H7 (cell line): ENCODE results near the gene SHISAL2B. TPM values are rescaled to one million over a fixed set of nuclear protein-coding genes. Genes with fewer than 3 reads are reported as not detected.
A peak's percentile ranks its signal among the peaks of the same experiment; 100 is the strongest.
"Not testable (repeated sequence)": the region's sequence is repeated elsewhere in the genome, so short reads cannot be mapped to it uniquely, and the experiment has no call there.

ENCODE experiments used
- DNase-seq: peaks from one replicate; pipeline ENCODE4 v3.0.0; 2012
- H3K27me3 ChIP-seq: 2 replicates; pipeline ENCODE4 v1.6.0; 2011; ENCODE audit warnings: mild to moderate bottlenecking, low read length; ENCODE audit not compliant: control insufficient read depth, insufficient read depth
- H3K36me3 ChIP-seq: replicated peaks from 2 replicates; pipeline ENCODE4 v1.5.1; 2011; ENCODE audit warnings: low read length; ENCODE audit not compliant: control insufficient read depth, insufficient read depth
- H3K4me3 ChIP-seq: 2 replicates; pipeline ENCODE4 v1.5.1; 2011; ENCODE audit warnings: low read depth, mild to moderate bottlenecking, control low read depth, low read length, moderate library complexity; ENCODE audit not compliant: insufficient read depth
- total RNA-seq: library from RNA; depleted of rRNA; stranded (reverse); fragments of >200 nt; shearing (Covaris generic); gene quantifications from 2 replicates; pipeline ENCODE4 v1.2.3, GENCODE V29; 2014; rRNA removed

SHISAL2B gene
- 15.4 and 22.5 TPM in 2 replicates for total RNA-seq

GRCh38 chr5:64690417-64691151, at the start of gene SHISAL2B:
Gene SHISAL2B (plus strand): TSS chr5:64690503. CDS start chr5:64690624, 121 bp downstream.
- Histone ChIP-seq H3K36me3 (no peaks in the 10 kb centered on the region), H3K27me3 (peaks cover 6% of the 10 kb centered on the region), H3K4me3 (peak within 1 kb of the TSS; percentile 61)
- DNase-seq = peak; percentile 83

DNA sequence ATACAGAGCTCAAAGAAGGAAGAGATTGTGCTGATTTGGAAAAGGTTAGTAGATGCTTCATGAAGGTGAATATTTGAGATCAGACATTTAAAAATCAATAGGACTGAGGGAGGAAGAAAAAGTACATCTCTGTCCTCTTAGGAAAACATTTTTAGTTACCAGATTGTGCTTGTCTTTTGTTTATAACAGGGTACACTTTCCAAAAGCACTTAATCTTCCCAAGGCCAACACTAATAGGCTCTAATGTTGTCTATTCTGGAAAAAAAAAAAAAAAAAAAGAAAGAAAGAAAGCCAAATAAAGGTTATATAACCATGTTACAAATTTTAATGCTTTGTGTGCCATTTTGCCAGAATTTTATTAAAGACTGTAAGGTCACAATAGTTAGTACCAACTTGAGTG, 45.5 kb upstream of the SHISAL2B start:
- Histone ChIP-seq H3K36me3 (no peaks in the 10 kb centered on the region), H3K27me3 (no peaks in the 10 kb centered on the region)
- no peak for DNase-seq

GRCh38 chr5:64646169-64646568, 44.1 kb upstream of the SHISAL2B start:
- no peaks in the 10 kb centered on the region for H3K36me3 ChIP-seq
- DNase-seq = no peak
- no peaks in the 10 kb centered on the region for H3K27me3 ChIP-seq
- no peak overlapping the region for H3K4me3 ChIP-seq

More for the DNA sequence above, 45.5 kb upstream of the SHISAL2B start:
- H3K4me3 ChIP-seq = no peak overlapping the region

GRCh38 chr5:64649512-64649911, 40.8 kb upstream of the SHISAL2B start:
- Histone ChIP-seq H3K27me3 (no peaks in the 10 kb centered on the region), H3K4me3 (no peak overlapping the region), H3K36me3 (no peaks in the 10 kb centered on the region)
- no peak for DNase-seq

DNA sequence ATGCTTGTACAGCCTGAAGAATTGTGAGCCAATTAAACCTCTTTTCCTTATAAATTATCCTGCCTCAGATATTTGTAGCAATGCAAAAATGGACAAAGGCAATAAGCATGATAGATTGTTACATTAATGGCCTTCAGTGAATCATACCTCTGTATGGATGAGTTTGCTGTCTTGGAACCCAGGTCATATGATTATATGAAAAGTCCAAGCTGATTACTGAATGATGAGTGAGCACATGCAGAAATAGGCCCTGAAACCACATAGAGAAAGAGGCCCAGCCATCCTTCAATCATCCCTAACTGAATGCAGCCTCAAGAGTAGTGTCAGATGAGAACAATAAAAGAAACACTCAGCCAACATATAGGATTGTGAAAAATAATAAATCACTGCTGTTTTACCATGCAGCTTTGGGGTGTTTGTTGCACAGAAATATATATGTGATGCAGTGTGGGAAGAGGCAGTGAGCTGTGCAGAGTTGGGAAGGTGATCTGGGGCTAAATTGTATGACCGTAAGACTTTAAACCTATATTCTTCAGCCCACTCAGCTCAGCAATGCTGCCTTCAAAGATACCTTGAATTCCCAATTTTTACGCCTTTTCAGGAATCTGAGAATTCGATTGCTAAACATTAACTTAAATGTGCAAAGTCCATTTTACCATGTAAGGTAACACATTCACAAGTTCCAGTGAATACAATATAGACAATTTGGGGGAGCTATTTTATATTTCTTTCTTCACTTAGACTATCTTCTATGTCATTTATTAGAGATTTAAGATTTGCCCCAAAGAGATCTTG, 36.3 kb upstream of the SHISAL2B start:
- H3K27me3 ChIP-seq = no peaks in the 10 kb centered on the region
- no peaks in the 10 kb centered on the region for H3K36me3 ChIP-seq
- no peak for DNase-seq
- no peak overlapping the region for H3K4me3 ChIP-seq

- DNase-seq = no peak
- no peak overlapping the region for H3K4me3 ChIP-seq
- H3K27me3 ChIP-seq = no peaks in the 10 kb centered on the region
- no peaks in the 10 kb centered on the region for H3K36me3 ChIP-seq
Measured at GRCh38 chr5:64654561-64654938, 35.8 kb upstream of the SHISAL2B start.

- Histone ChIP-seq H3K4me3 (no peak overlapping the region), H3K27me3 (no peaks in the 10 kb centered on the region), H3K36me3 (no peaks in the 10 kb centered on the region)
- DNase-seq = no peak
Measured at GRCh38 chr5:64655596-64655995, 34.7 kb upstream of the SHISAL2B start.

- Histone ChIP-seq H3K4me3 (no peak overlapping the region), H3K27me3 (no peaks in the 10 kb centered on the region), H3K36me3 (no peaks in the 10 kb centered on the region)
- no peak for DNase-seq
Measured at GRCh38 chr5:64659289-64659688, 31.0 kb upstream of the SHISAL2B start.

DNA sequence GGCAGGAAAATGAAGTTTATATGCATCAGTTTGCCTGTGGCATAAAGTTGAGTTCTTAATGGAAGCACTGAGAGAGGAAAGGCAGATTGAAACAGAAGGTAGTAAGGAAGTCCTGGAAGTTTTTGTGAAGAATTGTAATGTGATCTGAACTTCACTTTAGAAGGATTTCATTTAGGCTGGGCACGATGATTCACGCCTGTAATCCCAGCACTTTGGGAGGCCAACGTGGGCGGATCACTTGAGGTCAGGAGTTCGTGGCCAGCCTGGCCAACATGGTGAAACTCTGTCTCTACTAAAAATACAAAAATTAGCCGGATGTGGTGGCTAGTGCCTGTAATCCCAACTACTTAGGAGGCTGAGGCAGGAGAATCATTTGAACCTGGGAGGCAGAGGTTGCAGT, 27.1 kb upstream of the SHISAL2B start:
- H3K27me3 ChIP-seq, H3K4me3 ChIP-seq, H3K36me3 ChIP-seq, DNase-seq: not testable (repeated sequence)

DNA sequence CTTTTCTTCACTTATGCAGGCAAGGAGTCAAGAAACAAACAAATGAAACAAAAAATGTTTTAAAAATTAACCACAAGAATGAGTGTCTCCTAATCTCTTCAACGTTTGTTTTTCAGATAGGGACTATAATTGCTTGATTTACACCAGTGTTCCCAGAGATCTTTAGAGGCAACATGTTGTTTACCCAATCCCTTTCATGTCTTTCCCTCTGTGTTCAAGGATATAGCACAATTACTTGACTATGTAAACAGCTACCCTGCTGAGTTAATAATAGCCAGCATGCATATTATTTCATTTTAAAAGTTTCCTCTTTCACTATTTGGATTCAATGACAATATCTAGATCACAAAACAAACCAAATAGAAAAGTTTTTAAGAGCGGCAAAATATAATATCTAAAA, 25.1 kb upstream of the SHISAL2B start:
- Histone ChIP-seq H3K4me3 (no peak overlapping the region), H3K36me3 (no peaks in the 10 kb centered on the region), H3K27me3 (no peaks in the 10 kb centered on the region)
- DNase-seq = no peak

- Histone ChIP-seq H3K4me3 (no peak overlapping the region), H3K36me3 (no peaks in the 10 kb centered on the region), H3K27me3 (no peaks in the 10 kb centered on the region)
- no peak for DNase-seq
Measured at GRCh38 chr5:64666078-64666477, 24.2 kb upstream of the SHISAL2B start.

DNA sequence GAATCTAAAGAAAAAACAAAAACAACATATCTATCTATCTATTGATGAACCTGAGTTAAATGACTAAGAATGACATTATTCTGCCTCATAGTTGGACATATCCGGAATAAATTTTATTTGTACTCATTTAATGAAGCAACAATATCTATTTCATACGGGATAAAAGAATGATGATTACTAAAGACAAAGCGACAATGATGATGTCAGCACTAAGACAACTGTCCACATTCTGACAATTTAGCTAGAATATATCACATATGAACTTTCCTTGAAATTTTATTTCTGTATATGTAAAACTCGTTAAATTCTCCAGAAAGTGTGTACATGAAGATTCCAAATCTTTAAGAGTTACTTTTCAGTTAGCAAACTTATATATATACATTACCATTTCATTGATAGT, 23.2 kb upstream of the SHISAL2B start:
- Histone ChIP-seq H3K27me3 (no peaks in the 10 kb centered on the region), H3K36me3 (no peaks in the 10 kb centered on the region), H3K4me3 (no peak overlapping the region)
- no peak for DNase-seq

- no peak overlapping the region for H3K4me3 ChIP-seq
- no peaks in the 10 kb centered on the region for H3K27me3 ChIP-seq
- no peak for DNase-seq
- H3K36me3 ChIP-seq = no peaks in the 10 kb centered on the region
Measured at GRCh38 chr5:64670277-64670676, 20.0 kb upstream of the SHISAL2B start.

DNA sequence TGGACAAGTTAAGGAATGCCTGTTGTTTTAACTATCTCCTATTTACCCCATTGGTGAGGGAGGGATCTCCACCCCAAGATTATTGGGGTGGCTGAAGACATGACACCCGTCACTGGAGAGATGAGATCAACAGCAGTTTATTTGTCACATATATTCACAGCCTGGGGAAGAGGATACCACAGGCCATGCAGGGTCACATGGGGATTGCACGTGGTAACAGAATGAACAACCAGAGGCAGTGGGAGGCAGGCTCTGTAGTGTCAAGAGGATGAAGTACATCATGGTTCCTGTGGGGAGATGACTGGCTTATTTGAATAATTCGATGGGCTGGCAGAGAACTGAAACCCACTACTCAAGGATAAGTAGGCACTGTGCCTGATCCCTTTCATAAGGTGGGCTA, 18.6 kb upstream of the SHISAL2B start:
- no peaks in the 10 kb centered on the region for H3K36me3 ChIP-seq
- no peak for DNase-seq
- H3K27me3 ChIP-seq = no peaks in the 10 kb centered on the region
- no peak overlapping the region for H3K4me3 ChIP-seq

DNA sequence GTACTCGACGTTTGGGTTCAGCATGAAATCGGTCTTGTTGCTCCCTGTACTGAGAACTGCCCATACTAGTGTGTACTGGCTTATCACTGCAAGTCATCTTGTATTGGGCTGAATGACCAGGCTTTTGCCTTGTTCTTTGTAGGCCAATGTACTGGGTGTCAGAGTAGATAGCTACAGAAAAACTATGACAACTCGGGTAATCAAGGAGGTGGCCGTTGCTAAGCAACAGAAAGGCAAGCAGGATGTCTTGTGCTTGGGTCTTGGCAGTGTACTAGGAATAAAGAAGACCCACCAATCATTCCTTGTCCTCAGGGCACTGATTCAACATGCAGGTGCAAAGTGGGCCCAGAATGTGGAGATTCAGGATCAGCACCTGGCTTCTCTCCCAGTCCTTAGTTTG, 11.9 kb upstream of the SHISAL2B start:
- no peak overlapping the region for H3K4me3 ChIP-seq
- H3K36me3 ChIP-seq = no peaks in the 10 kb centered on the region
- DNase-seq = no peak
- no peaks in the 10 kb centered on the region for H3K27me3 ChIP-seq
